H9 (cell line): ENCODE results near the gene NACAD. TPM values are rescaled to one million over a fixed set of nuclear protein-coding genes. Genes with fewer than 3 reads are reported as not detected.

ENCODE experiments used
- DNase-seq: peaks from one replicate; pipeline ENCODE4 v3.0.0-alpha.2; 2017
- H2AFZ ChIP-seq: one replicate; pipeline ENCODE4 v1.6.1; 2013; ENCODE audit warnings: mild to moderate bottlenecking, low read length, control low read depth, moderate library complexity
- H2AK5ac ChIP-seq: 2 replicates; pipeline ENCODE4 v1.6.1; 2013; ENCODE audit warnings: low read length, control low read depth, mixed read lengths; ENCODE audit not compliant: insufficient read length
- H2BK120ac ChIP-seq: one replicate; pipeline ENCODE4 v1.6.1; 2013; ENCODE audit warnings: low read depth, mild to moderate bottlenecking, low read length, control low read depth, inconsistent platforms; ENCODE audit not compliant: poor library complexity, severe bottlenecking
- H2BK12ac ChIP-seq: 2 replicates; pipeline ENCODE4 v1.6.1; 2013; ENCODE audit warnings: low read length, control low read depth, mixed read lengths, low read depth; ENCODE audit not compliant: insufficient read length
- H2BK15ac ChIP-seq: 2 replicates; pipeline ENCODE4 v1.6.1; 2013; ENCODE audit warnings: low read depth, low read length, control low read depth
- H2BK20ac ChIP-seq: one replicate; pipeline ENCODE4 v1.6.1; 2013; ENCODE audit warnings: low read depth, mild to moderate bottlenecking, low read length, control low read depth, inconsistent platforms; ENCODE audit not compliant: poor library complexity, severe bottlenecking
- H2BK5ac ChIP-seq: 2 replicates; pipeline ENCODE4 v1.6.1; 2013; ENCODE audit warnings: low read length, control low read depth, mixed read lengths; ENCODE audit not compliant: insufficient read length
- H3K14ac ChIP-seq: 2 replicates; pipeline ENCODE4 v1.6.1; 2013; ENCODE audit warnings: low read length, control low read depth; ENCODE audit not compliant: insufficient read depth
- H3K18ac ChIP-seq: 2 replicates; pipeline ENCODE4 v1.6.1; 2013; ENCODE audit warnings: low read depth, mild to moderate bottlenecking, mixed read lengths, low read length, control low read depth; ENCODE audit not compliant: insufficient read length
- H3K23ac ChIP-seq: 2 replicates; pipeline ENCODE4 v1.6.1; 2013; ENCODE audit warnings: low read length, control low read depth, mixed read lengths, low read depth; ENCODE audit not compliant: insufficient read length
- H3K23me2 ChIP-seq: 2 replicates; pipeline ENCODE4 v1.6.1; 2013; ENCODE audit warnings: low read depth, mild to moderate bottlenecking, mixed read lengths, low read length, control low read depth; ENCODE audit not compliant: insufficient read length, poor library complexity, severe bottlenecking
- H3K27ac ChIP-seq: 2 replicates; pipeline ENCODE4 v1.5.1; 2013; ENCODE audit warnings: low read length, control low read depth, mixed read lengths, low read depth; ENCODE audit not compliant: insufficient read length
- H3K27me3 ChIP-seq: 2 replicates; pipeline ENCODE4 v1.6.1; 2013; ENCODE audit warnings: low read length, control low read depth, inconsistent platforms; ENCODE audit not compliant: insufficient read depth
- H3K4ac ChIP-seq: 2 replicates; pipeline ENCODE4 v1.6.1; 2013; ENCODE audit warnings: low read depth, mild to moderate bottlenecking, control low read depth, inconsistent platforms, low read length, moderate library complexity
- H3K4me1 ChIP-seq: 2 replicates; pipeline ENCODE4 v1.6.1; 2013; ENCODE audit warnings: low read length, control low read depth, inconsistent platforms; ENCODE audit not compliant: insufficient read depth
- H3K4me2 ChIP-seq: 2 replicates; pipeline ENCODE4 v1.6.1; 2013; ENCODE audit warnings: low read length, control low read depth, mixed read lengths; ENCODE audit not compliant: insufficient read length, insufficient read depth
- H3K56ac ChIP-seq: 2 replicates; pipeline ENCODE4 v1.6.1; 2013; ENCODE audit warnings: low read depth, mild to moderate bottlenecking, mixed read lengths, low read length, control low read depth; ENCODE audit not compliant: insufficient read length
- H3K79me1 ChIP-seq: 2 replicates; pipeline ENCODE4 v1.6.1; 2013; ENCODE audit warnings: low read depth, mild to moderate bottlenecking, moderate library complexity, low read length, control low read depth, inconsistent platforms; ENCODE audit not compliant: insufficient read depth, poor library complexity, severe bottlenecking
- H3K79me2 ChIP-seq: 2 replicates; pipeline ENCODE4 v1.6.1; 2013; ENCODE audit warnings: low read length, control low read depth, inconsistent platforms; ENCODE audit not compliant: insufficient read depth
- H3K9ac ChIP-seq: 2 replicates; pipeline ENCODE4 v1.6.1; 2013; ENCODE audit warnings: low read length, control low read depth, mixed read lengths; ENCODE audit not compliant: insufficient read length; ENCODE audit errors: extremely low read depth
- H3K9me3 ChIP-seq: one replicate; pipeline ENCODE4 v1.6.1; 2013; ENCODE audit warnings: low read depth, low read length, inconsistent platforms; ENCODE audit not compliant: control insufficient read depth
- H3T11ph ChIP-seq: one replicate; pipeline ENCODE4 v1.6.1; 2013; ENCODE audit warnings: mild to moderate bottlenecking, low read length, control low read depth, inconsistent platforms
- H4K20me1 ChIP-seq: one replicate; pipeline ENCODE4 v1.6.1; 2013; ENCODE audit not compliant: control insufficient read depth, insufficient read length, insufficient read depth
- H4K5ac ChIP-seq: 2 replicates; pipeline ENCODE4 v1.6.1; 2013; ENCODE audit warnings: low read depth, mild to moderate bottlenecking, mixed read lengths, low read length, control low read depth; ENCODE audit not compliant: insufficient read length
- H4K8ac ChIP-seq: replicated peaks from 2 replicates; pipeline ENCODE4 v1.6.1; 2013; ENCODE audit warnings: low read length, control low read depth, mixed read lengths, low read depth; ENCODE audit not compliant: insufficient read length
- H4K91ac ChIP-seq: 2 replicates; pipeline ENCODE4 v1.6.1; 2013; ENCODE audit warnings: low read depth, mild to moderate bottlenecking, moderate library complexity, mixed read lengths, low read length, control low read depth; ENCODE audit not compliant: insufficient read length
- H3K27ac Mint-ChIP-seq, 3 experiments: 2 replicates in 2 of 3; 3 replicates in 1 of 3; pipeline ENCODE4 v1.8.0; 2020 to 2021; ENCODE audit warnings: mixed read lengths in 3 of 3, mild to moderate bottlenecking in 1 of 3, moderate library complexity in 1 of 3
- H3K27me3 Mint-ChIP-seq: 2 replicates; pipeline ENCODE4 v1.8.0; 2021; ENCODE audit warnings: low read depth, mild to moderate bottlenecking, moderate library complexity, mixed read lengths
- H3K36me3 Mint-ChIP-seq, 3 experiments: 2 replicates in 2 of 3; 3 replicates in 1 of 3; pipeline ENCODE4 v1.8.0; 2020 to 2021; ENCODE audit warnings: low read depth in 3 of 3, mixed read lengths in 3 of 3; ENCODE audit not compliant: insufficient read depth in 1 of 3
- H3K4me1 Mint-ChIP-seq, 2 experiments: 2 replicates each; pipeline ENCODE4 v1.8.0; 2020; ENCODE audit warnings: mixed read lengths in 2 of 2
- H3K4me3 Mint-ChIP-seq, 2 experiments: 2 replicates in 1 of 2; 3 replicates in 1 of 2; pipeline ENCODE4 v1.8.0; 2020 to 2021; ENCODE audit warnings: mild to moderate bottlenecking in 2 of 2, mixed read lengths in 2 of 2, moderate library complexity in 1 of 2
- H3K9me3 Mint-ChIP-seq, 2 experiments: 2 replicates in 1 of 2; 3 replicates in 1 of 2; pipeline ENCODE4 v1.8.0; 2020; ENCODE audit warnings: mild to moderate bottlenecking in 2 of 2, mixed read lengths in 2 of 2, moderate library complexity in 1 of 2
- WGBS: extraction: QIAGEN DNeasy Blood & Tissue Kit; methylation state at CpG from one replicate; pipeline ENCODE4 v1.1.7; 2013; ENCODE audit warnings: missing lambda C conversion rate, low lambda C conversion rate, mixed read lengths; ENCODE audit not compliant: insufficient read length; ENCODE audit errors: extremely low coverage; 5-methylcytosine and 5-hydroxymethylcytosine counted together
- total RNA-seq: library from RNA; stranded (reverse); gene quantifications from 2 replicates; pipeline ENCODE4 v1.2.1, GENCODE V29; 2021
- TF ChIP-seq, protein P1 (sequence below): fragments of 200-600 bp; sonication (generic); conservative IDR thresholded peaks from 3 replicates; pipeline ENCODE4 v1.8.0; 2021; ENCODE audit warnings: antibody characterized with exemption, mild to moderate bottlenecking

Gene NACAD
- total RNA-seq, 1 experiment from 2014 or later: 8.0 TPM

DNA sequence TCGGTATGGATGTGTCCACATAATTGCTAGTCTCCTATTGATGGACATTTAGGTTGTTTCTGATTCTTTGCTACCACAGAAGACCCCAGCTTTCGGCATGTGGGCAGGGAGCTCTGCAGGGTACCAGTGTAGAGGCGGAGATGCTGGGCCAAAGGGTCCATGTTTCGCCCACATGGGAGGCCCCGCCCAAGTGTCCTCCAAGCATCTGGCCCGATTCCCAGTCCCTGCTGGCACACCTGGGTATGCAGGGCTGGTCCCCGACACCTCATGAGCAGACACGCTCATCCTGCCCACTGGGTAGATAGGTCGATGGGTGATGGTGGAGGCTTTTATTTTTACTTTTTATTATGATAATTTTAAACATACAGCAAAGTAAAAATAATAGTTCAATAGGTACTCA, 42.1 kb upstream of the NACAD start:
- no peak overlapping the region for H2BK20ac ChIP-seq
- H3K18ac ChIP-seq: no peak overlapping the region
- no peaks in the 10 kb centered on the region for H3K9me3 ChIP-seq
- Mint-ChIP-seq H3K36me3 (no peaks in the 10 kb centered on the region), H3K9me3 (no peaks in the 10 kb centered on the region), H3K27me3 (peaks cover 2% of the 10 kb centered on the region; the same call in 1 of the 2 replicates), H3K4me1 (peaks cover 4 to 6% of the 10 kb centered on the region in 2 experiments), H3K4me3 (no peak overlapping the region; a peak in 1 of 5 replicates), H3K27ac (no peak overlapping the region)
- no peak overlapping the region for H4K91ac ChIP-seq
- no peak overlapping the region for H4K8ac ChIP-seq
- no peak overlapping the region for H3K4ac ChIP-seq
- H2BK120ac ChIP-seq: no peak overlapping the region
- no peak overlapping the region for H3T11ph ChIP-seq
- no peak overlapping the region for H3K27ac ChIP-seq
- H4K20me1 ChIP-seq: no peaks in the 10 kb centered on the region
- no peak overlapping the region for H3K14ac ChIP-seq
- H3K27me3 ChIP-seq: no peaks in the 10 kb centered on the region
- no peak overlapping the region for H3K56ac ChIP-seq
- no peaks in the 10 kb centered on the region for H3K79me1 ChIP-seq
- H2BK15ac ChIP-seq: no peak overlapping the region
- H3K79me2 ChIP-seq: no peaks in the 10 kb centered on the region
- DNase-seq: no peak
- no peak overlapping the region for H2BK12ac ChIP-seq
- no peak overlapping the region for H3K4me2 ChIP-seq
- TF ChIP-seq, protein P1, sequence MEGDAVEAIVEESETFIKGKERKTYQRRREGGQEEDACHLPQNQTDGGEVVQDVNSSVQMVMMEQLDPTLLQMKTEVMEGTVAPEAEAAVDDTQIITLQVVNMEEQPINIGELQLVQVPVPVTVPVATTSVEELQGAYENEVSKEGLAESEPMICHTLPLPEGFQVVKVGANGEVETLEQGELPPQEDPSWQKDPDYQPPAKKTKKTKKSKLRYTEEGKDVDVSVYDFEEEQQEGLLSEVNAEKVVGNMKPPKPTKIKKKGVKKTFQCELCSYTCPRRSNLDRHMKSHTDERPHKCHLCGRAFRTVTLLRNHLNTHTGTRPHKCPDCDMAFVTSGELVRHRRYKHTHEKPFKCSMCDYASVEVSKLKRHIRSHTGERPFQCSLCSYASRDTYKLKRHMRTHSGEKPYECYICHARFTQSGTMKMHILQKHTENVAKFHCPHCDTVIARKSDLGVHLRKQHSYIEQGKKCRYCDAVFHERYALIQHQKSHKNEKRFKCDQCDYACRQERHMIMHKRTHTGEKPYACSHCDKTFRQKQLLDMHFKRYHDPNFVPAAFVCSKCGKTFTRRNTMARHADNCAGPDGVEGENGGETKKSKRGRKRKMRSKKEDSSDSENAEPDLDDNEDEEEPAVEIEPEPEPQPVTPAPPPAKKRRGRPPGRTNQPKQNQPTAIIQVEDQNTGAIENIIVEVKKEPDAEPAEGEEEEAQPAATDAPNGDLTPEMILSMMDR: no peak
- H3K4me1 ChIP-seq: no peaks in the 10 kb centered on the region
- no peak overlapping the region for H3K23ac ChIP-seq
- no peaks in the 10 kb centered on the region for H3K23me2 ChIP-seq
- H3K9ac ChIP-seq: no peak overlapping the region
- H4K5ac ChIP-seq: no peak overlapping the region
- H2AK5ac ChIP-seq: no peak overlapping the region
- no peak overlapping the region for H2AFZ ChIP-seq
- H2BK5ac ChIP-seq: no peak overlapping the region
- no CpG with 5 or more reads among the region's 9 CpGs for WGBS
